GOT3 (cell line): ENCODE results near the gene SPATA13.
"Not testable (repeated sequence)": the region's sequence is repeated elsewhere in the genome, so short reads cannot be mapped to it uniquely, and the experiment has no call there.

Experiments
- DNase-seq: peaks from one replicate; lab custom pipeline; 2025; ENCODE audit warnings: mixed read lengths; lab: John Stamatoyannopoulos, UW

The SPATA13 gene

GRCh38 chr13:24313439-24313838 is 152.9 kb downstream of the SPATA13 start:
- DNase-seq, result no peak

DNA sequence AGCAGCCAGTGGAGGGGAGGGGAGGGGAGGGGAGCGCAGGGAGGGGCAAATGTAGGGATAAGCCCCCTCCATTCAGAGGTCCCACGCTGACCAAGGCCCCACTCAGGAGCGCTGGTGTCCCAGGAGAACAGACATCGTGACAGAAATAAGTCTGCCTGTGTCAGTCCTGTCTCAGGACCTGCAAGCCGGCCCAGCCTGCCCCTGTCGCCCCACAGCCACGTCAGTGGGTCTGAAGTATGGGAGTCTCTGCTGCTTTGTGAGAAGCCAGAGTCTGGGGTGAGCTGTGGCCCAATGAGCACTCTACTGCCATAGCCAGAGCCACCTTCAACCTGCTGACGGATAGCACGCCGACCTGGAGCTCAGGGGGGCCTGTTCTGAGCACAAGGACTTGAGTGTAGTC is 157.3 kb downstream of the SPATA13 start:
- DNase-seq, result not testable (repeated sequence)

GRCh38 chr13:24318878-24319277 is 158.4 kb downstream of the SPATA13 start:
- DNase-seq, result not testable (repeated sequence)

DNA sequence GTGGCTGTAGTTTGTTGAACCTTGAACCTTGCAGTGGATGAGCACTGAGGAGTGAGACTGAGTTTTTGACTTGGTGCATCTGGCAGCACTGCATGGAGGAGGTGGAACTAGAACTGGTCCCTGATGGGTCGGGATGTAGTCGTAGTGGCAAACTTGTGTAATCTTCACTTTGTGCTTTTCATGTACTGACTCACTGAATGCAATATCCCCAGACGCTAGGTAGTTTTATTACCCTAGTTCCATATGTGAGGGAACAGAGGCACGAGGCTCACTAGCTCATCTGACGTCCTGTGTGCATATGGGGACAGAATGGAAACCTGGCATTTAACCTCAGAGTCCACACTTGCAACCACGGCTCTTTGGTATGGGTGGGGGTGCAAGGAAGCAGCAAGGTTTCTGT is 159.1 kb downstream of the SPATA13 start:
- not testable (repeated sequence) for DNase-seq

- DNase-seq, result not testable (repeated sequence)
These were observed 160.9 kb downstream of the SPATA13 start for GRCh38 chr13:24321416-24321815.

DNA sequence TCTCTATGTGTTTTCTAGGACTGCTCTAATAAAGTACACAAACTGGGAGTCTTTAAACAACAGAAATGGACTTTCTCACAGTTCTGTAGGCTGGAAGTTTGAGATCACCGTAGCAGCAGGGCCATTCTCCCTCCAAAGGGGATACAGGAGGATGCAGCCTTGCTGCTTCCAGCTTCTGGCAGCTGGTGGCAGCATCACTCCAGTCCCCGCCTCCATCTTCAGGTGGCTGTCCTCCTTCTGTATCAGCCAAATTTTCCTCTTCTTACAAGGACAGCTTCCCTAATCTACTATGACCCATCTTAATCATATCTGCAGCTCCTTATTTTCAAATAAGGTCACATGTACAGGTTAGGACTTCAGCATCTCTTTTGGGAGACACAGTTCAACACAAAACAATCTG is 161.9 kb downstream of the SPATA13 start:
- DNase-seq, result not testable (repeated sequence)

DNA sequence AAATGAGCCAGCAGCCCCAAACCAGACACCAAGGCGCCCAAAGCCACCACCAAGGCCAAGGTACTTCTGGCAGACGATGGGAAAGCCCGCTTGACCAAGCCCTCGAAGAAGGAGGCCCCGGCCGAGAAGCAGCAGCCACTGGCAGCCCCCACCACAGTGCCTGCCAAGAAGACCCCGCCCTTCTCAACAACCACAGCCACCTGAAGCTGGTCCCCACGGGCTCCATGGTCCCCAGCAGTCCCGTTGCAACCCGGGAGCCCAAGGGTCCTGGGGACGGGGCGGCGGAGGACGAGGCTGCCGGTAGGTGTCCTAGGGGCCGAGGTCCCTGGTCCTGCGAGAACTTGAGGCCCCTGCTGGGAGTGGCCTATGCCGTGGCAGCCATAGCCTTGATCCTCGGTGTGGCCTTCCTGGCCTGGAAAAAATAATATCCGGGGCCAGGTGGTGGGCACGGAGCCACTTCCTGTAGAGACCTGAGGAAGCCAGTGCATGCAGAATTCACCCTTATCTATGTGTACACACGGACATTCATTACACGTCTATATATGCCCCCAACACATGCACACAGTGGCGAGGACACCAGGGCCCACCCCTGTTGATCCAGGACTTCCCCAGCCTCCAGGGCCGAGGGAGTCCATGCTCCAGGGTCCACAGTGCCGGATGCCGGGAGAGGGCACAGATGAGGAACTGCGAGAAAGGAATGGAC is 162.7 kb downstream of the SPATA13 start:
- DNase-seq, result no peak

GRCh38 chr13:24323739-24324075 is 163.2 kb downstream of the SPATA13 start:
- no peak for DNase-seq

DNA sequence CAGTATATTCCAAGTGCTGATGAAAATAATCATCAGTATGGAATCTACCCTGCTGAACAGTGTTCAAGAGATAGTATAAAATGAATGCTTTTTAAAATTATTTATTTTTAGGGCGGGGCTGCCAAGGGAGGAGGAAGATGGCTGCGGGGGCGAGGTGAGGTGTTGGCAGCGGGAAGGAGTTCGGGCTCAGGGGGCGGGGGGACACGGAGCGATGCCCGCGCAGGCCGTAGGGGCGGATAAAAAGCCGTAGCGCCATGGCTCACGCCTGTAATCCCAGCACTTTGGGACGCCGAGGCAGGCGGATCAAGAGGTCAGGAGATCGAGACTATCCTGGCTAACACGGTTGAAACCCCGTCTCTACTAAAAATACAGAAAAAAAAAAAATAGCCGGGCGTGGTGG is 167.1 kb downstream of the SPATA13 start:
- DNase-seq, result not testable (repeated sequence)

GRCh38 chr13:24328145-24328544 is 167.6 kb downstream of the SPATA13 start:
- no peak for DNase-seq

DNA sequence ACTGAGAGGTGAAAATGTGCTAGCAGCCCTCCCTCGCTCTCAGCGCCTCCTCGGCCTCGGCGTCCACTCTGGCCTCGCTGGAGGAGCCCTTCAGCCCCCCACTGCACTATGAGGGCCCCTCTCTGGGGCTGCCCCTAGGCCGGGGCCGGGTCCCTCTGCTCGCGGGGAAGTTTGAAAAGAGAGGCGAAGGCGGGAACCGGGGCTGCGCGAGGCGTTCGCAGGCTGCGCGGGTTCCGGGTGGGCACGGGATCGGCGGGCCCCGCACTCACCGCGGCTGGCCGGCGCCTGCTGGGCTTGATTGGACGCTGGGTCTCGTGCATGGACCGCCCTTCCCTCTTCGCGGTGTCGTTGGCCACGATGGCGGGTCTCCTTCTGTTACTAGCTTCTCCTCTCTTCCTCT is 178.2 kb downstream of the SPATA13 start:
- DNase-seq, result no peak

- DNase-seq, result no peak
These were observed 179.6 kb downstream of the SPATA13 start for GRCh38 chr13:24339937-24340607.

GRCh38 chr13:24340608-24340955 is 180.1 kb downstream of the SPATA13 start:
- DNase-seq, result no peak

- DNase-seq, result no peak
These were observed 180.9 kb downstream of the SPATA13 start for GRCh38 chr13:24341439-24341838.

GRCh38 chr13:24348385-24348784 is 187.9 kb downstream of the SPATA13 start:
- no peak for DNase-seq

DNA sequence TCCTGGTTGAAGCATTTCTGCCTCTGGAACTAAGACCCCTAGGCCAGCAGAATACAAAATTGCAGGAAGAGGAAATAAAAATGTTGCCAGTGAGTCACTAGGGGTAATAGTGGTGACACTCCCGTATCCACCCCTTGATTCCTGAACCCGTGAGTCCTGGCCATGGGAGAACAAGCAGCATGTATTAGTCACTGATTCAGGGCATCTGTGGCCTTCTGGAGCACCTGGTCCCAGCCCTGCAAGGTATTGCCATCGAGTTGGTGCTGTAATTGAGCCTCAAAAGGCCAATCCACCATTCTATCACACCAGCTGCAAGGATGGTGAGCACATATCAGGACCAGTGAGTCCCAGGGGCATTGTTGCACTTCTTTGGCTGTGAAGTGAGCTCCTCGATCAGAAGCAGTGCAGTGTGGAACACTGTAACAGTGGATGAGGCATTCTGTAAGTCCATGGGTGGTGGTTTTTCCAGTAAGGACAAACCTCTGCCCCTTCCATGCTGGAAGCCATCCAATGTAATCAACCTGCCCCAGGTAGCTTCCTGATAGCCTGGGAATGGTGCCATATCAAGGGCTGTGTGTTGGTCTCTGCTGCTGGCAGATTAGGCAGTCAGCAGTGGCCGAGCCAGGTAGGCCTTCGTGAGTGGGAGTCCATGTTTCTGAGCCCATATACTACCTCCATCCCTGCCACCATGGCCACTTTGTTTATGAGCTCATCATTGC is 188.4 kb downstream of the SPATA13 start:
- no peak for DNase-seq

DNA sequence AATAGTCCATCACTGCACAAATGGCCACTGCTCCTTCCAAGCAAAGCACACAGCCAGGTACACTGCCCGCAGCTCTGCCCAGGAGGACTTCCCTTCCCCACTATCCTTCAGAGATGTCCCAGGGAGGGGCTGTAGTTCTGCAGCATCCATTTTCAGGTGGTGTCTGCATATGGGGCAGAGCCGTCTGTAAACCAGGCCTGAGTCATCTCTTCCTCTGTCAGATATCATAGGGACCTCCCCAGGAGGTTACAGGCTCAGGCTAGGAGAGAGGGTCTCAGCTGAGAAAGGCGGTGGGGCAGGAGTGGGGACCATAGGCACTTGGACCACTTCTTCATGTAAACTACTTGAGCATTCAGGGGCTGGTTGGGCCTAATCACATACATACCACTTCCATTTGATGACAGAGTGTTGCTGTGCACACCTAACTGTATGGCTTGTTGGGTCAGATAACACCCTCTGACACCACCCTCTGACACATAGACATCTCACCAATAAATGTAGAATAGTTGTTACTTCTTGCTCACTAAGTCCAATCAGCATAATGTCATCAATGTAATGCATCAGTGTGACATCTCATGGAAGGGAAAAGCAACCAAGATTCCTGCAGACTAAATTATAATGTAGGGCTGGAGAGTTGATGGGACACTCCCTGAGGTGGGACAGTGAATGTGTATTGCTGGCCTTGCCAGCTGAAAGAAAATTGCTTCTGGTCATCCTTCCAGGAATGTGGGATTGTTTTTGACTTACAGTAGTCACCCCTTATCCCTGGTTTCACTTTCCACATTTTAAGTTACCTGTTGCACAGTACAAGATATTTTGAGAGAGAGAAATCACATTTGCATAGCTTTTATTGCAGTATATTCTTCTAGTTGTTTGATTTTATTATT is 189.5 kb downstream of the SPATA13 start:
- not testable (repeated sequence) for DNase-seq

DNA sequence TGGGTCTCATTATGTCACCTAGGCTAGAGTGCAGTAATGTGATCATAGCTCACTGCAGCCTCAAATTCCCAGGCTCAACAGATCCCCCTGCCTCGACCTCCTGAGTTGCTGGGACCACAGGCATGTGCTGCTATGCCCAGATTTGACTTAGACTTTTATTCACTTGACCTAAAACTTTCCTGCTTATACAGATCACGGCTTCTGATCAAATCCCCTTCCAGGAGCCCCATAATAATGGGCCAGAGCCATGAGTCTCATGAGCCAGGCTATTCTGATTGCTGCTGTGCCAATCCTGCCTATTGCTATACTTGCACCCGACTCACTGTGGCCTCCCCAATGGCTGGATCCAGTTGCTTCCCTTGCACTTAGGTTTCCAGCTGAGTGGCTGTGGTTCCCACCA is 190.9 kb downstream of the SPATA13 start:
- no peak for DNase-seq

- no peak for DNase-seq
These were observed 193.2 kb downstream of the SPATA13 start for GRCh38 chr13:24353736-24354135.

- DNase-seq, result no peak
These were observed 194.6 kb downstream of the SPATA13 start for GRCh38 chr13:24355103-24355502.

DNA sequence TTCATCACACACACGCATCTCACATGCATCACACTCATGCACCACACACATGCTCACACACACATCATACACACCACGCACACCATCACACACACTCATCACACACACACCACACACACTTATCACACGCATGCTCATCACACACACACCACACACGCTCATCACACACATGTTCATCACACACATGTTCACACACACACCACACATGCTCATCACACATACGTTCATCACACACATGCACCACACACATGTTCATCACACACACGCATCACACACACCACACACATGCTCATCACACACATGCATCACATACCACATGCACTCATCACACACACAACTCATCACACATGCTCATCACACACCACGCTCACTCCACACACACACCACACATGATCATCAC is 195.8 kb downstream of the SPATA13 start:
- no peak for DNase-seq
